GM10266 (cell line): ENCODE data around the gene RAPGEF4.

ENCODE experiments used
- DNase-seq: peaks from one replicate; pipeline ENCODE4 v3.0.0; 2012; ENCODE audit errors: extremely low spot score
- TF ChIP-seq, protein P1 (sequence below): IDR thresholded peaks from 2 replicates; pipeline ENCODE4 v1.5.1; 2012; ENCODE audit warnings: mild to moderate bottlenecking, low read depth; ENCODE audit not compliant: control insufficient read depth, insufficient read depth; ENCODE audit errors: missing control alignments

RAPGEF4 gene

DNA sequence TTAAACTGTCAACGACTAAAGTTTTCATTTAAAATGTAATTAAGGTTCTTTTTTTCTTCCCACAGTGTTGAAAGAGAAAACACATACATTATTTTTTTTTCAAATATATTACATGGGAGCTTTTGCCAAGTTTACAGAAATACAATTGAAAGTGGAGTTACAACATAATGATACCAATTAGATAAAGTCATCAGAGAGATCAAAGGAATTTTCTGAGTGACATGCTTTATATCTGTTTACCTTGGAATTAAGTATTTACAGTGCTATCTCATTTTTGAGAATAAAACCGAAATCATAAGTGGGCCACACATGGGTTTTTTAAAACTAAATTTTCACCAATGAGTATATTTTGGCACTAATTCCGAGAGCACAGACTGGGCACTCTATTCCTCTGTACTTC, 165.2 kb downstream of the RAPGEF4 start:
- DNase-seq: no peak
- TF ChIP-seq, protein P1, sequence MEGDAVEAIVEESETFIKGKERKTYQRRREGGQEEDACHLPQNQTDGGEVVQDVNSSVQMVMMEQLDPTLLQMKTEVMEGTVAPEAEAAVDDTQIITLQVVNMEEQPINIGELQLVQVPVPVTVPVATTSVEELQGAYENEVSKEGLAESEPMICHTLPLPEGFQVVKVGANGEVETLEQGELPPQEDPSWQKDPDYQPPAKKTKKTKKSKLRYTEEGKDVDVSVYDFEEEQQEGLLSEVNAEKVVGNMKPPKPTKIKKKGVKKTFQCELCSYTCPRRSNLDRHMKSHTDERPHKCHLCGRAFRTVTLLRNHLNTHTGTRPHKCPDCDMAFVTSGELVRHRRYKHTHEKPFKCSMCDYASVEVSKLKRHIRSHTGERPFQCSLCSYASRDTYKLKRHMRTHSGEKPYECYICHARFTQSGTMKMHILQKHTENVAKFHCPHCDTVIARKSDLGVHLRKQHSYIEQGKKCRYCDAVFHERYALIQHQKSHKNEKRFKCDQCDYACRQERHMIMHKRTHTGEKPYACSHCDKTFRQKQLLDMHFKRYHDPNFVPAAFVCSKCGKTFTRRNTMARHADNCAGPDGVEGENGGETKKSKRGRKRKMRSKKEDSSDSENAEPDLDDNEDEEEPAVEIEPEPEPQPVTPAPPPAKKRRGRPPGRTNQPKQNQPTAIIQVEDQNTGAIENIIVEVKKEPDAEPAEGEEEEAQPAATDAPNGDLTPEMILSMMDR: no peak

DNA sequence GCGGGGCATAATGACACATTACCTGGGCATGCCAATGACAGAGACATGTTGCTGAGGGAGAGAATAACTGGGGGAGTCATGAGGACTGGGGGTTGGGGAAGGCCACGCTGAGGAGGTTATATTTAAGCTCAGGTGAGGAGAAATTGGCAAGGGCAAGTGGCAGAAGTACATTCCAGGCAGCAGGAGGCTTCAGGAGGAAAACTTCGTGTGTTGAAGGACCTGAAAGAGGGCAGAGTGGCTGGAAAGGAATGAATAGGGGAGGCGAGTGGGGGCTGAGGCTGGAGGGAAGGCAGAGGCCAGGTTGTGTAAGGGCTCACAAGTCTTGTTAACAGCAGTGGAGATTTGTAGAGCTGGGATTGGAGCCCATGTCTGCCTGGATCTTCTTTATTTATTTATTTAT, 166.3 kb downstream of the RAPGEF4 start:
- DNase-seq: no peak
- TF ChIP-seq, protein P1: no peak

- TF ChIP-seq, protein P1: no peak
- DNase-seq: no peak
These were observed 168.6 kb downstream of the RAPGEF4 start for GRCh38 chr2:172904236-172904635.

DNA sequence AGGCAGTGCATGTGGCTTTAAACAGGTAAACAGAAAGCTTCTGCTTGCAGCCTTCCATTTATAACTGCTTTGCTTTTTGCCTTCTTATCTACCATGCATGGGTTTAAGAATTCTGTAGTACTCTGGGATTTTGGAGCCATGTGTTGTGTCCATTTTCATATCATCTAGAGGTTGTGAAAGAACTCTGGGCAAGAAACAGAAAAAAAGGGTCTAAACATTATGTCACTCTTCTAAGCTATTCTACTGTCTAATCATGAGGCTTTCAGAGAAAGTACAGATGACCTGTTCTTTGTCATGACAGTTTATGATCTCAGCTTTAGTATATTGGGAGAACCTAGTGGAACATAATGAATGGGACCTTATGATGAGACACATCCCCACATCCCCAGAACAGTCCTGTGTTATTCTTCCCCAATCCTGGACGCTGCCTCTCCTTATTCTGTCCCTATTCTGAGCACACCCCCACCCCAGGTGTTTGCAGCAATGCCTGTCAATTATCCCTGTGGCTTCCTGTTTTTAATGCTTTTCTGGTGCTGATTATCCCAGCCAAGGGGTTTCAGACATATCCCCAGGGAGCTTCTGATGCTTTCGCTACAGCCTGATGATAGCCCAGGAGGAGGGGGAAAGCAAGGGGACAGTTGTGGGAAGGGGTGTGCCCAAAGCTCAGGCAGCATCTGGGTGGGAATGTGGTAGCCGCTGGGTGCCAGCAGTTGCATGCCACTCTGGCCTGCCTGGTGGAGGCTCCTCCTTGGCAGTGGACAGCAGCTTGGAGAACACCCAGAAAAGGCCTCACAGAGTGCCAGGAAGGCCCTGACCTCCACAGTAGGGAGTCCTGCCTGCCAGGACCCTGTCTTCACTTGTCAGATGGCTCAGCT, 170.5 kb downstream of the RAPGEF4 start:
- TF ChIP-seq, protein P1: no peak
- no peak for DNase-seq

DNA sequence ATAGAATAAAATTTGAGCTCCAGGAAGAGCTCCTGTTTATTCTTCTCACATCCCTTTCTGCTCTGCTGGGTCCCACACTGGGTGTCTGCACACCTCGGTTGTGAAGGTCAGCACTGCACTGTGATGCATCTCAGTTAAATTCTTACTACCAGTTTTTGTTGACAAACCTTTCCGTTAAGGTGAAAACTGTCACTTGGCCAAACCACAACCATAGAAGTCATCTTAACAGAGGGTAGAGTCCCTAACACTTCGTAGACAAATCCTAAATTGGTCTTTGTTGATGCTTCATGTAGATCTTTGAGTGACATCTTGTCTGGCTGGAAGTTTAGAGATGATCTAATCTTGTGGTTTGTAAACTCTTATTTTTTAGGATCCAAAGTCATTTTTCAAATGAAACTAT, 172.6 kb downstream of the RAPGEF4 start:
- TF ChIP-seq, protein P1: no peak
- no peak for DNase-seq

DNA sequence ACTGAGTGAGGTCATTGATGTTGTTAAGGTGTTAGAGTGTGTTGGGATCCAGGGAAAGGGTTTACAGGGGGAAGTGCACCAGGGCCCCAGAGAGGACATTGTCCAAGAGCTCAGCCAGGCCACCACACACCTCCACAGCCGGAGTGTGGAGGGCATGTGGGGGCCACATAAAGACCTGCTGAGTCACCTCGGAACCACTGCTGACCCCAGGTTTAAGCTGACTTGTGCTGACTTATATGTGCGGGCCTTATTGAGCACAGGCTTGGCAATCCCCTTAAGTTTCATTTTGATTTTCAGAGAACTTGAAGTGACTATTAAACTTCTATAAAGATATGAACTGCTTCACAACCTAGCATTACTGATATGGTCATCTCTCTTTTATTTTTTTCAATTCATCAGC, 173.8 kb downstream of the RAPGEF4 start:
- DNase-seq: peak; percentile 19
- TF ChIP-seq, protein P1: no peak

- no peak for DNase-seq
- TF ChIP-seq, protein P1: no peak
These were observed 176.6 kb downstream of the RAPGEF4 start for GRCh38 chr2:172912266-172912665.
